Endometrial microvascular endothelial cells (primary cell): Measurements from ENCODE around the gene LIN28B. TPM values are rescaled to one million over a fixed set of nuclear protein-coding genes. Genes with fewer than 3 reads are reported as not detected.

ENCODE experiments used
- in situ Hi-C: cut with HindIII; loops from 2 replicates; pipeline ENCODE4 v1.10.0; 2017; ENCODE audit warnings: low sequenced_read_pairs, low pct_unique_long_range_greater_than_20kb; ENCODE audit errors: inconsistent ontology term
- total RNA-seq: library from RNA; depleted of rRNA; stranded (reverse); fragments of >200 nt; gene quantifications from one replicate; pipeline ENCODE4 v1.2.3, GENCODE V29; 2015; ENCODE audit errors: inconsistent ontology term

LIN28B gene
- total RNA-seq, 1 donor from 2014 or later = not detected

DNA sequence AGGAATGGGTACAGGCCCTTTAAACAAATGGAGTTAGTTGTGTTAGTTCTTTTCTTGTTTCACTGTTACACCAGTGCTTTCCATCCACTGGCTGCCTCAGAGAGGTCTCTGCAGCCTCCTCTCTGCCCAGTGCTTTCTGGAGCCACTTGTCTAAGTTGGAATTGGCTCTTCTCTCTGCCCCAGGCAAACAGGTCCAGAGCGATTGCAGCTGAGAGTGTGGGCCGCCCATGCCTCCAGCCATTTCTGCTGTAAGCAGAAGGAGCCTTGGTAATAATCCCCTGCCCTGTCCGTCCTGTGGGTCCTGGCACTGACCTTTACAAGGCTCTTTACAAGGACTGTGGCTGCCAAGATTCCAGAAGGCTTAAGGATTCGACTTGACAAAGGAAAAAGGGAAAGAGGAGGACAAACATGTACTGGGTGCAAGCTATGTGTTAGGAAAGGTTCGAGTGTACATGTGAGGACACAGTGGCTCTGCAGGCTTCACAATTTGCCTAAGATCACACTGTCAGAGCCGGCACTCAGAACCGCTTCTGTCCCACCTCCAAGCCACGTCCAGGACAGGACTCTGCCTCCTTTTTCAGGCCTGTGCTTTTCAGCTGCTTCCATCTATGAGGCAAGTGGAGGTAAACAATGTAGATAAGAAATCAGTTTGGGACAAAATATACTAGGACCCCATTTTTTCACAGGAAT is 134.4 kb downstream of the LIN28B start:
- in situ Hi-C loops = no loop called here

DNA sequence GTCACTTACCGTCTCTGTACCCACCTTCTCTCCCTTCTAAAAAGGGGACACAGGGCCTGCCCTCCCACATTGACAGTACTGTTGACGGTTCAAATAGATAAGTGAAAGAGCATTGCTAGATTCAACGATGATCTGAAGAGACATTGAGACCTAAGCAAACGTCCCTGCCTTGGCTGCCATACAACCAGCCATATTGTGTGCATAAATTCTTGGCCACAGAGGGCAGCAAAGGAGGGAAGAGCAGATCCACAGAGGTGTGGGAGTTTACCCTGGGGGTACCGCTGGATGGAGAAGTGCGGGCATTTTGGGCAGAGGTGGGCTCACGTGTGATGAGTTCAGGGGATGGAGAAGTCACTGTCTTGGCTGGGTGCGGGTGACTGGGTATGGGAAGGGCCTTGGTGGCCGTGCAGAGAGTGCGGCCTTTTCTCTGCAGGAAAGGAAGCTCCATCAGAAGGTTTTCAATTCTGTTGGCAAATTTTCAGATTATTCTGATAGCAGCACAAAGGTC is 137.3 kb downstream of the LIN28B start:
- in situ Hi-C loops = no loop called here

DNA sequence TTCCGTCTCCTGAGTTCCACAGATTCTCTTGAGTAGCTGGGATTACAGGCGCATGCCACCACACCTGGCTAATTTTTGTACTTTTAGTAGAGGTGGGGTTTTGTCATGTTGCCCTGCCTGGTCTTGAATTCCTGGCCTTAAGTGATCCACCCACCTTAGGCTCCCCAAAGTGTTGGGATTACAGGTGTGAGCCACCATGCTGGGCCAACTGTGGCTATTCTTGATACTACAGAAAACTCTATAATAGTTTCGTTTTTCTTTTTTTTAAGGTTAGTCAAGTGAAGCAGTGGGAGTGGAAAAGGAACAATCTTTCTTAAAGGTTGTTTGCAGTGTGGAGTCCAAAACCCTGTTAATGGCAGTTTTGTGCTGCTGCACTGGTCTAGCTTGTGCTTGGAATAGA is 138.2 kb downstream of the LIN28B start:
- in situ Hi-C loops = no loop called here

DNA sequence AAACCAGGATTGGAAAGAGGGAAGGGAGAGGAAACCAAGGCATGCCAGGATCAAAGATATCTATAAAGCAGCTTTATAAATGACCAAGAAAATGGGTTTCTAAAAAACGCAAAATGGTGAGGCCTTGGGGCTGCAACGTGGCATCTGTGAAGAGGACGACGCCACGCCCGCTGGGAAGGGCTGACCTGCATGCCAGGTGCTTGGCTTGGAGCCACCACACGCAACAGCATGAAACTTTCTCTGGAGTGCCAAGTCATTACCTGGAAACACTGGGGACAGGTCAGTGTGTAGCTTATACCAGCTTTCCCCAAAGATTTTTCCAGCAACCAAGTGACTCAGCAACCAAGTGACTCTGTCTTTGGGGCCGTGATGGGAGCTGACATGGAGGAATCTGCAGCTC is 140.4 kb downstream of the LIN28B start:
- in situ Hi-C loops = no loop called here

DNA sequence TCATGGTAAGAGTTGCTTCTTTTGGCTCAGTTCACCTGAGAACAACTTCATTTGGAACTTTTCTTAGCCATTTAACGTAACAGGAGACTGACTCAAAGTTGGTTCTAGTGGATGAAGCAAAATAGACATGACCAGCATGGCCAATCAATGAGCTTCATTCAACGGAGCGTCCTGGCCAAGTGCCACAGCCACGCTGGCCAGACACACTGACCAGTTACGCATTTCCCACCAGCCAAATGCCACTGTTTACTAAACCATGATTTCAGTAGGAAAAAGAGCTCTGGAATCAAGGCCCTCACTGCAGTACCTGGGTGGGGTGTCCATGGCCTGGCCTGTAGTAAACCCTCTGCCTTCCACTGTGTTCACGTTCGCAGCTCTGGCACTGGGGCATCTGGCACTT is 142.5 kb downstream of the LIN28B start:
- in situ Hi-C loops = no loop called here

DNA sequence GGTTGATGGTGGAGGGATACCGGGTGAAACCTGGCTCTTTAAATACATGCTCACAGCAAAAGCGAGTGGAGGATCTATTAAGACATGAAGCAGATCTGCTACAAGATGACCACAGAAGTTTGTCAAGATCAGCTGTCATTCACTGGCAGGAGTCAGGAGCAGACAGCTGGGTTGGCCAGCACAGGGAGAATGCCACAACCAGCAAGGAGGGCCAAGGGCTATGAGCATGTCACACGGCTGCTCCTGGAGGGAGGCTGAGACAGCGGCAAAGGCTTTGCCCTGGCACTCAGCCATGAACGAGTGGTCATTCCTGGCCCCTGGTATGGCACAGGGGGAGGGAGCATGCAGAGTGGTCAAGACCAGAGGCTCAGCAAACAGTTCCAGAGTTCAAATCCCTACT is 145.3 kb downstream of the LIN28B start:
- in situ Hi-C loops = no loop called here

DNA sequence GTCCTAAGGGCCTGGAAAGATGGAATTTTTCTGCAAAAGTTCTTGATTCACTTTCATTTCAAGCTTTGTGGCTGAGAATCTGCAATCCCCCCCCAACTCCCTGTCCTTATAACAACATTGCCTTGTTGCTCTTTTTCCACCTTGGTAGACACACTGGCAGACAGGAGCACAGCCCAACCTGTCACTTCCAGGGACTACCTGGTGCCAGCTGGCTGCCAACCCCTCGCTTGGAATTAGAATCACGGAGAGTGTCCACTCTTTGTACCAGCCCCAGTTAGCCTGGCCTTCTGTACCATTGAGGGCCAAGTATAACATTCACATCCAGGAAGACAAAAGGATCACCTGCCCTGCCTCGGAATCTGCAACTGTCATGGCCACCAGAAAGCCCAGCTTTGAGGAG is 148.2 kb downstream of the LIN28B start:
- in situ Hi-C loops = no loop called here

DNA sequence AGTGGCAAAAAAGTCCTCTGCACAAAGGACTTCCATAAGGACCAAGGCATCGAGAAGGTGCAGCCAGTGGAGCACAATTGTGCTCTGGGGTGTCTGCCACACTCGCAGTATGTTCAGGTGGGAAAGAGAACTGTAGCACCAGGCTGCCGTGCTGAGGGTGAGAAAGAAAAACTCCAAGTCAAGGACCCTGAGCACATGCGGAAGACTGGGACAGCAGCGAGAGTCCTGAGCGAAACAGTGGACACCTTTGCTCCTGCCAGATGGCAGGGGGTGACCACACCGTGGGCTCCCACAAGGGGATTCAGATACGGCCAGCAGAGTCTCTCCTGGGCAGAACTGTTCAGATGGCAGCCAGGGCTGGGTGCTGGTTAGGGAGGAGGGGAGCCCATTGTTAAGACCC is 149.4 kb downstream of the LIN28B start:
- in situ Hi-C loops = no loop called here

DNA sequence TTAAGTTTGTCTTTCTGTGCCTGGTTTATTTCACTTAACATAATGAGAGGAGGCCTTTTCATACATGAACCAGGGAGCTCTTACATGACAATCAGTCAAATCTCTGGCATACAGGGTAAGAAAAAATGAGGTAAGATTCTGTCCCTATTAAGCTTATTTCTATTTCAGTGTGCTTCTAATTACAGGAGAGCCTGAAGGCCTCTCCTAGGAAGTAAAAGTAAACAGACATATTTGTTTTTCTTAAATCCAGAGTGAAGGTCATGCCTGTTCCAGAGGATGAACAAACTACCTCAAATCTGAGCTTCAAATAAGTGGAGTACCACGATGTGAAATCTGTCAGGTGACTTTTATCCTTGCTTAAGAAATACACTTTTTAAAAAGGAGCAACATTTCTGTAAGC is 150.3 kb downstream of the LIN28B start:
- in situ Hi-C loops = no loop called here

DNA sequence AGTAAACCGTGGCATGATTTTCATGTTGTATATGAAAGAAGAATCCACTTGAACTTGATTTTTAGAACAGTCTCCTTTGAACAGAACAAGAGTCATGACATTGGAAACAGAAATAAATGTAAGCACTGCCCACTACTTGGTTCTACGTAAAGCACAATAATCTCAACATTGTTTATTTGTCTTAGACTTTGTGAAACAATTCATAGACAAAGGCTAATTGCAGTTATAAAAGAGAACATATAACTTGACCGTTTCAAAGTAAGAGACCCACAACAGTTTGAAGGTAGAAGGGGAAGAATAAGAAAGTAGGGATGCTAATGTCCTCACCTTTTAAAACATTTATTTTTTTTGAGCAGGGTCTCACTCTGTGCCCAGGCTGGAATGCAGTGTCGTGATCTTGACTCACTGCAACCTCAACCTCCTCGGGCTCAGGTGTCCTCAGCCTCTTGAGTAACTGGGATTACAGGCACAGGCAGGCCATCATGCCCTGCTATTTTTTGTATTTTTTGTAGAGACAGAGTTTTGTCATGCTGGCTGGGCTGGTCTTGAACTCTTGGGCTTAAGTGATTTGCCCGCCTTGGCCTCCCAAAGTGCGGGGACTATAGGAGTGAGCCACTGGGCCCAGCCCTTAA is 151.8 kb downstream of the LIN28B start:
- in situ Hi-C loops = no loop called here

DNA sequence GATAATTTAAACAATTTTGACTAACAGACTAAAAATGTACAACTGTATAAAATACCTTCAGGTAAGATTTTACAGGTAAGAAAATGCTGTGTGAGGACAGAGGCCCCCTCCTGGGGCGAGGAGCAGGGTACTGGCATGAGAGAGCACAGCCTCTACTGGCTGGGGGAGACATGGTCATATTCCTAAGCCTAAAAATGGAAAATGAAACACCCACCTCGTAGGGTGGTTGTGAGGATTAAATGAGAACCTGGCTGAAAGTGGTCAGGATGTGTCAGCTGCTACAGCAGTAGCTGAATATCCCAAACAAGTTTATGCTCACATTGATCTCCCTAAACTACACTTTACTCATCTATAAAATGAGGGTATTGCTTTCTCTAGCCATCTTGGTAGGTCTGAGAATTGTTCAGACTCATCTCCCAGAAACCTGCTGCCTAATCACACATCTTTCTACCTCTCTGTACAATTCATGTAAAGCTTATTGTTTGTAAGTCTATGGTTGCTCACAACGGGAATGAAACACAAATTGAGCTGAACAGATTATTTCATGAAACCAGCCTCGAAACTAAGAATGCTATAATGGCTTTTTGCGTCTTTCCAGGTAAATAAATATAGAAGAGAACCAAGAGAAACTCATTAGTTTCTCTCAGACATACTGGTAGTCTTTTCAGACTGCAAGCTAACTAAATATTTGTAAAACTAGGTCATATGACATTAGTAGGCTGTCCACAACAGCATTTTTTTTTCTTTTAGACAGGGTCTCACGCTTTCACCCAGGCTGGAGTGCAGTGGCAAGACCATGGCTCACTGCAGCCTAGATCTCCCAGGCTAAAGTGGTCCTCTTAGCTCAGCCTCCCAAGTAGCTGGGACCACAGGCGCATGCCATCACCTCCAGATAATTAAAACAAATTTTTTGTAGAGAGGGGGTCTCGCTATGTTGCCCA is 153.3 kb downstream of the LIN28B start:
- in situ Hi-C loops = no loop called here

DNA sequence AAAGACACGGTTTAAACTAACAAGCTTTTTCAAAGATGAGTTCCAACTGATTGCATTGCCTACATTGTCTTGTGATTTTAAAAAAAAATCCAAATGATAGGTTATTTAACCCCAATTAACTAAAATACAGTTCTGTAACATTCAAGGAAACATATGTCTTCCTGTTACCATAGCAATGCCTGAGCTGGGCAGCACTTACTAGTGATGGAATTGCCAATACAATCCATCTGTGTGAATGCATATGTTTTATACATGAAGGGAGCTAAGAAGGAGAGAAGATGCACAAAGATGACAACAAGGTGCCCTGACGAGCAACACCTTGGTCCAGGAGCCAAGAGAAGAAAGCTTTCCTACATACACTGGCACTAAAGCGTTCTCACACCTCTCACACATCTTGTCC is 154.2 kb downstream of the LIN28B start:
- in situ Hi-C loops = no loop called here

DNA sequence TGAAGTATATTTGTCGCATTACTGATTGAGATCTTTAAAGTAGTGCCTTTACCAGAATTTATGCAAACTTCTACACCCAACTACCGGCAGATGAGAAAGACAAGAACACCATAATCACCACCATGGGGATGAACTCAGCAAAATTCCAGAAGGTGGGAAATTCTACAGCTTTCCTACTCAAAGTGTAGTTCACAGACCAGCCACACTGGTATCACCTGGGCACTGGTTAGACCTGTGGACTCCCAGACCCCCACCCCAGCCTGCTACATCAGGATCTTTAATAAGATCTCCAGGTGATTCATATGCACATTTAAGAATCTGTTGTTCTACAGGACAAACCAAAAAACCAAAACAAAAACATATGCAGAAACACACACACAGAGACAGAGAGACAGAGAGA is 155.0 kb downstream of the LIN28B start:
- in situ Hi-C loops = no loop called here

DNA sequence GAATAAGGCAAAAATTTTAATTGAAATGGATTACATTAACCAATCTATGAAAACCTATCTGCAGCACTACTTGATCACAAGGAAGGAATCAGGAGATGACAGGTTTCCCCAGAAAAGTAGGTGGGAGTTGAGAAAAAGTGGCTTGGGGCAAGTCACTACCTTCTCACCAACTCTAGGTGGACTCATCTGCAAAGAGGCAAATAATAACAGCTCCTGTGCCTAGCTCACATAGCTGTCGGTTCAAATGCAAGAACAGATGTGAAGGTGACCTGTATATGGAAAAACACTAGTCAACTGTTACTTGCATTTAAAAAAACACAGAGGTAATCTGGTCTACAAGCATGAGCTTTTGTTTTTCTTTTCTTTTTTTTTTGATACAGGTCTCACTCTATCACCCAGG is 155.7 kb downstream of the LIN28B start:
- in situ Hi-C loops = no loop called here

DNA sequence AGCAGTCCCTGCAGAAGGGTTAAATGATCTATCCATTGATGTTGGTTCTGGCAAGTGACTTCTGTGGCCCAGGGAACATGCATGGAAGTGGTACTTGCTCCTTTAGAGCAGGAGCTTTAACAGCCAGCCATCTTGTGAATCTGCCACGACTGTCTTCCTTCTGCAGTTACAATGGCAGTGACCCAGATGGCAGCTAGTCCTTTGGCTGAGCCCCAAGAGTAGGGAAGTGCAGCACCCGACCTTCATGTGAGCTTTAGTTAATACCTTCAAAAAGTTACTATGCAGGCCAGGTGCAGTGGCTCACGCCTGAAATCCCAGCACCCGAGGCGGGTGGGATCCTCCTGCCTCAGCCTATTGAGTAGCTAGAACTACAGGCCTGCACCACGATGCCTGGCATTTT is 156.5 kb downstream of the LIN28B start:
- in situ Hi-C loops = no loop called here

DNA sequence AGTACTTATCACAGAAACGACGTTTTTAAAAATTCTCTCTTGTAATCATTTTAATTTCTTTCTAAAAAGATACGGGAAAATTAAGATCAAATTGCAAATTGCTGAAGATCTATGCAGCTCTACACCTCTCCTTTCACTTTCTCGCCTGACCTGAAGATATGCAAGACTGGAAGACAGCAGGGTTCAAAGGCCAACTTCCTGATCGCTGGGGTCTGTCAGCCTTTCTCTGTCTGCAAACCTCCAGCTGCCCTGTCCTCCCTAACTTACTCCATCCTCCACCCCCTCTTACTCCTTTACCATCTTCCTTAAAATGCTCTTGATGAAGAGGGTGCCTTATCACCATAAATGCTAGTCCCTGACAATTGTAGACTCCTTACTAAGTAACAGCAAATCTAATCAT is 159.2 kb downstream of the LIN28B start:
- in situ Hi-C loops = no loop called here

DNA sequence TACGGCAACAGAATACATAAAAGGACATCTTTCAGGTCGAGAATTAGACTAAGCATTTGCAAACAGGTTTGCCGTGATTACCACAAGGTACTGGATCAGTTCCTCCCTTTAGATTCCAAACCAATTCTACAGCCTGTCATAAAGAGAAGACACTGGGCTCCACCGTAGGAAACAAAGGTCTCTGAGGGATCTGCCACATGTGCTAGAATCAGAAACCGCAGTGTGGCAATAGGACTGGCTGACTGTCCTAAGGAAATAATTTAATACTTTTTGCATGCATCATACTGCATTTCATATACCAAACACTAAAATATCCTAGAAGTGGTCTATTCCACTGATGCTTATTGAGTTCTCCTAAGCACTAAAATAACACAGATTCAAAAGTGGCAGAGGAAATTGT is 163.7 kb downstream of the LIN28B start:
- in situ Hi-C loops = no loop called here

DNA sequence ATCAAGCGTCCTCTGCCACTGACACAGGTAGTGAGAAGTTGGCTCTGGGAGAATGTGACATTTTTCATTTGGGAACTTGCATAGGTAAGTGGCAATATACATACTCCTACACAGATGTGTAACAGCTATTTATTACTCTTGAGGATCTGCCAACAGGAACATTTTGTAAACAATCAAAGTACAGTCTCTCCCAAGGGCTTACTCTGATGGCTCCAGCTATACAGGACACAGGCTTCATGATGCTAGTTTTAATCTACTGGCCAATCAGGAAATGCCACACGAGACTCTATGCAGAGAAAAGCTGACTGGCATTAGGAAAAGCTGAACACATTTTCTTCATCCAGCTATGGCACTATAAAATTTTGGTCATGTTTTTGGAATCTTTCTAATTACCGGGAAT is 165.1 kb downstream of the LIN28B start:
- in situ Hi-C loops = no loop called here

DNA sequence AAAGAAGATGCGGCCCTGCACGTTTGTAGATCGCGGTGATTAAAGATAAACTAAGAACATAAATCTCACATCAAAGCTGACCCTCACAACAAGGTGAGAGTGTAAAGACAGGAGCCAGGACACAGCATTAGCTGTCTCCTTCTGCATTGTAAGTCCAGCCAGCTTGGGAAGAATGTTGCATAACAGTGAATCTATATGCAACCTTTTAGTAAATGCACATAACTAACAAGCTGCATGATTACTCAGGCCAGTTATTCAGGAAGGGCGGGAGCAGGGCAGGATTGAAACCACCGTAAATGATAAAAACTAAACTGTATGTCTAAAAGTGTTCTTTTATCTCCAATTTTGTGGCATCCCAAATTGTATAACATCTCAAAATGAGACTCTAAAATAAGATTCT is 165.8 kb downstream of the LIN28B start:
- in situ Hi-C loops = no loop called here
